ENCODE measurements around the gene ARHGEF38.

GRCh38 chr4:105625214-105625613 is 72.8 kb downstream of the ARHGEF38 start:
- no peak for TF ChIP-seq POLR2AphosphoS5 (IDR thresholded peaks at IDR 0.05)
- no peak for TF ChIP-seq CTCF (IDR thresholded peaks at IDR 0.05)
